OCI-LY1 (cell line): ENCODE measurements around the gene POLD3.
A peak's percentile ranks its signal among the peaks of the same experiment; 100 is the strongest.

Experiments
- H2AFZ ChIP-seq: fragments of 200-600 bp; sonication (generic), shearing (Covaris generic); 2 replicates; pipeline ENCODE4 v1.6.0; 2014; ENCODE audit warnings: antibody characterized with exemption, mild to moderate bottlenecking, low read length
- H3F3A ChIP-seq: fragments of 200-600 bp; sonication (generic), shearing (Covaris generic); 2 replicates; pipeline ENCODE4 v1.6.0; 2014; ENCODE audit warnings: mild to moderate bottlenecking, antibody characterized with exemption, low read length, moderate library complexity; ENCODE audit not compliant: insufficient read depth
- H3K27ac ChIP-seq: fragments of 200-600 bp; sonication (generic); 2 replicates; pipeline ENCODE4 v1.5.1; 2014; ENCODE audit warnings: low read length, mixed run types, mild to moderate bottlenecking, low read depth; ENCODE audit not compliant: poor library complexity, severe bottlenecking
- H3K27me3 ChIP-seq: fragments of 200-600 bp; sonication (generic); 2 replicates; pipeline ENCODE4 v1.6.0; 2014; ENCODE audit warnings: antibody characterized with exemption, mild to moderate bottlenecking, low read length, moderate library complexity; ENCODE audit not compliant: insufficient read depth
- H3K36me3 ChIP-seq: fragments of 200-600 bp; sonication (generic); 2 replicates; pipeline ENCODE4 v1.6.1; 2014; ENCODE audit warnings: mild to moderate bottlenecking, antibody characterized with exemption, low read length, moderate library complexity, mixed read lengths; ENCODE audit not compliant: insufficient read depth
- H3K4me1 ChIP-seq: fragments of 200-600 bp; sonication (generic); 2 replicates; pipeline ENCODE4 v1.5.1; 2014; ENCODE audit warnings: mild to moderate bottlenecking, low read length, moderate library complexity; ENCODE audit not compliant: insufficient read depth, severe bottlenecking
- H3K4me2 ChIP-seq: fragments of 200-600 bp; sonication (generic), shearing (Covaris generic); 2 replicates; pipeline ENCODE4 v1.6.1; 2014; ENCODE audit warnings: low read length
- H3K4me3 ChIP-seq: fragments of 200-600 bp; sonication (generic); 2 replicates; pipeline ENCODE4 v1.5.1; 2014; ENCODE audit warnings: low read length, low read depth, mild to moderate bottlenecking, mixed read lengths; ENCODE audit not compliant: poor library complexity, severe bottlenecking
- H3K79me2 ChIP-seq: fragments of 200-600 bp; shearing (Covaris generic); 2 replicates; pipeline ENCODE4 v1.6.1; 2016; ENCODE audit warnings: mixed run types, low read length, mixed read lengths; ENCODE audit not compliant: insufficient read depth
- H3K9ac ChIP-seq: fragments of 200-600 bp; sonication (generic), shearing (Covaris generic); 2 replicates; pipeline ENCODE4 v1.6.1; 2014; ENCODE audit warnings: mild to moderate bottlenecking, low read length, mixed read lengths
- H3K9me2 ChIP-seq: fragments of 200-600 bp; sonication (generic), shearing (Covaris generic); 2 replicates; pipeline ENCODE4 v1.6.1; 2014; ENCODE audit warnings: low read depth, mild to moderate bottlenecking, low read length, mixed read lengths
- H3K9me3 ChIP-seq: fragments of 200-600 bp; shearing (Covaris generic); 2 replicates; pipeline ENCODE4 v1.6.1; 2014; ENCODE audit warnings: low read length, mixed read lengths
- H4K20me1 ChIP-seq: fragments of 200-600 bp; sonication (generic), shearing (Covaris generic); 2 replicates; pipeline ENCODE4 v1.6.0; 2016; ENCODE audit warnings: mild to moderate bottlenecking, low read length; ENCODE audit not compliant: insufficient read depth
- CTCF ChIP-seq: fragments of 200-600 bp; sonication (generic), shearing (Covaris generic); IDR thresholded peaks from 2 replicates; pipeline ENCODE4 v1.5.1; 2017; ENCODE audit warnings: mild to moderate bottlenecking, antibody characterized with exemption, low read length, moderate library complexity, mixed read lengths
- EZH2 ChIP-seq: fragments of 200-600 bp; sonication (generic), shearing (Covaris generic); IDR thresholded peaks from 2 replicates; pipeline ENCODE4 v1.8.0; 2017; ENCODE audit warnings: borderline replicate concordance, mixed run types, mild to moderate bottlenecking, antibody characterized with exemption, low read length, moderate library complexity, mixed read lengths

Gene POLD3

GRCh38 chr11:74633406-74634393 is 41.3 kb downstream of the POLD3 start:
- H4K20me1 ChIP-seq: no peaks in the 10 kb centered on the region
- H3K27ac ChIP-seq: no peak overlapping the region
- no peaks in the 10 kb centered on the region for H3K4me1 ChIP-seq
- H3K79me2 ChIP-seq: no peaks in the 10 kb centered on the region
- TF ChIP-seq EZH2 (no peak), CTCF (no peak)
- H2AFZ ChIP-seq: no peak overlapping the region
- H3K9ac ChIP-seq: no peak overlapping the region
- no peak overlapping the region for H3K4me2 ChIP-seq
- no peaks in the 10 kb centered on the region for H3K27me3 ChIP-seq
- no peak overlapping the region for H3K4me3 ChIP-seq
- no peaks in the 10 kb centered on the region for H3K9me3 ChIP-seq
- no peaks in the 10 kb centered on the region for H3K9me2 ChIP-seq
- peaks cover 88% of the 10 kb centered on the region for H3K36me3 ChIP-seq
- no peaks in the 10 kb centered on the region for H3F3A ChIP-seq

- Histone ChIP-seq H3K79me2 (no peaks in the 10 kb centered on the region), H3K4me3 (no peak overlapping the region), H3K27ac (no peak overlapping the region), H3K9me3 (no peaks in the 10 kb centered on the region), H3K36me3 (peaks cover 87% of the 10 kb centered on the region), H3K4me2 (no peak overlapping the region), H4K20me1 (no peaks in the 10 kb centered on the region), H3K9ac (no peak overlapping the region), H2AFZ (no peak overlapping the region), H3K9me2 (no peaks in the 10 kb centered on the region), H3K27me3 (no peaks in the 10 kb centered on the region), H3F3A (no peaks in the 10 kb centered on the region), H3K4me1 (no peaks in the 10 kb centered on the region)
- peak; percentile 44; the same call in 1 of the 2 replicates for TF ChIP-seq CTCF
- no peak for TF ChIP-seq EZH2
Measured at GRCh38 chr11:74634537-74634936, 42.2 kb downstream of the POLD3 start.

GRCh38 chr11:74636630-74637184 is 44.3 kb downstream of the POLD3 start:
- Histone ChIP-seq H3K4me3 (no peak overlapping the region), H3K27me3 (no peaks in the 10 kb centered on the region), H2AFZ (no peak overlapping the region), H3K9ac (no peak overlapping the region), H3K9me2 (no peaks in the 10 kb centered on the region), H4K20me1 (no peaks in the 10 kb centered on the region), H3K4me1 (no peaks in the 10 kb centered on the region), H3K36me3 (peaks cover 90% of the 10 kb centered on the region), H3K9me3 (no peaks in the 10 kb centered on the region), H3K27ac (no peak overlapping the region), H3K79me2 (no peaks in the 10 kb centered on the region), H3K4me2 (no peak overlapping the region), H3F3A (no peaks in the 10 kb centered on the region)
- no peak for TF ChIP-seq EZH2
- no peak for TF ChIP-seq CTCF
